Lung microvascular endothelial cell (primary cell): ENCODE data around the gene TRERF1. TPM values are rescaled to one million over a fixed set of nuclear protein-coding genes. Genes with fewer than 3 reads are reported as not detected.
A peak's percentile ranks its signal among the peaks of the same experiment; 100 is the strongest.
"Not testable (repeated sequence)": the region's sequence is repeated elsewhere in the genome, so short reads cannot be mapped to it uniquely, and the experiment has no call there.

Experiments used
- DNase-seq, 2 donors: peaks; one replicate each; pipeline versions ENCODE4 v3.0.0 to v3.0.0-alpha.2; 2010; ENCODE audit warnings: low read depth in 2 of 2
- total RNA-seq: library from RNA; depleted of rRNA; stranded (reverse); fragments of >200 nt; gene quantifications from 2 replicates; pipeline ENCODE4 v1.2.1, GENCODE V29; 2014

TRERF1 gene, protein sequence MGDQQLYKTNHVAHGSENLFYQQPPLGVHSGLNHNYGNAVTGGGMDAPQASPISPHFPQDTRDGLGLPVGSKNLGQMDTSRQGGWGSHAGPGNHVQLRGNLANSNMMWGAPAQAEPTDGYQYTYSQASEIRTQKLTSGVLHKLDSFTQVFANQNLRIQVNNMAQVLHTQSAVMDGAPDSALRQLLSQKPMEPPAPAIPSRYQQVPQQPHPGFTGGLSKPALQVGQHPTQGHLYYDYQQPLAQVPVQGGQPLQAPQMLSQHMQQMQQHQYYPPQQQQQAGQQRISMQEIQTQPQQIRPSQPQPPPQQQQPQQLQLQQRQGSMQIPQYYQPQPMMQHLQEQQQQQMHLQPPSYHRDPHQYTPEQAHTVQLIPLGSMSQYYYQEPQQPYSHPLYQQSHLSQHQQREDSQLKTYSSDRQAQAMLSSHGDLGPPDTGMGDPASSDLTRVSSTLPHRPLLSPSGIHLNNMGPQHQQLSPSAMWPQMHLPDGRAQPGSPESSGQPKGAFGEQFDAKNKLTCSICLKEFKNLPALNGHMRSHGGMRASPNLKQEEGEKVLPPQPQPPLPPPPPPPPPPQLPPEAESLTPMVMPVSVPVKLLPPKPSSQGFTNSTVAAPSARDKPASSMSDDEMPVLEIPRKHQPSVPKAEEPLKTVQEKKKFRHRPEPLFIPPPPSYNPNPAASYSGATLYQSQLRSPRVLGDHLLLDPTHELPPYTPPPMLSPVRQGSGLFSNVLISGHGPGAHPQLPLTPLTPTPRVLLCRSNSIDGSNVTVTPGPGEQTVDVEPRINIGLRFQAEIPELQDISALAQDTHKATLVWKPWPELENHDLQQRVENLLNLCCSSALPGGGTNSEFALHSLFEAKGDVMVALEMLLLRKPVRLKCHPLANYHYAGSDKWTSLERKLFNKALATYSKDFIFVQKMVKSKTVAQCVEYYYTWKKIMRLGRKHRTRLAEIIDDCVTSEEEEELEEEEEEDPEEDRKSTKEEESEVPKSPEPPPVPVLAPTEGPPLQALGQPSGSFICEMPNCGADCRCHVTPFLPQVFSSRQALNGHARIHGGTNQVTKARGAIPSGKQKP (N-terminal part only)
- total RNA-seq: not detected in 2 replicates

DNA sequence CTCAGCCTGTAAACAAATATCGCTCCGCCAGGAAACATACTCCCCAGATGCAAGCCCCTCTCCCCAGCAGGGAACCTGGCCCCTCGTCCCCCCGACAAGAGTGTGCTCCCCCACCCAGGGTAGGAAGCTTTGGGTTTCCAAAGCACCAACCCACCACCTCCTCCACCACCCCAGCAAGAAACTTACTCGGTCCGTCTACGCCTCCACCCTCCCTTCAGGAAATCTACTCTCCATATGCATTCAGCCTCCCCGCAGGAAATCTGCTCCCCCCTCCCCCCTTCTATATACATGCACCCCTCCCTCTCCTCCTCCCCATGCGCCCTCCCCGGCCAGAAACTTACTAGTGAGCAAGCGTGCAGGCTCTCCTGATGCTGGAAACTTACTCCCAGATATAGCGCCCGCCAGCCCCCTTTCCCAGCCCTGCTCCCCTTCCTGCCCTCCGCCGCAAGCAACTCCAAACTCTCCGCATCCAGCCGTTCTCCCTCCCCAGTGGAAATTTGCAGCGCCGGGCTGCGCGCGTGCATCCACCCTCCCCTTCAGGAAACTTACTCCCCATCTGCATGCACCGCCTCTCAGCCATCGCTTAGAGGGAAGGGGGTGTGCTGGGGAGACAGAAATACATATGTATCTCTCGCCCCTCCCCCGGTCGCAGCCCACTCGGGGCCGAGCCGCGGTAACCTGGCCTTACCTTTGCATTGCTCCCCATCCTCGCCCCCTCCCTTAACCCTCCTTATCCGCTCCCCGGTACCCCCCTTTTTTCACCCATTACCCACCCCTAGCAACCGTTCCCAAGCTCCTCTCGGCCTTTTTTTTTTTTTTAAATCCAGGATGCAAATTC is at the start of gene TRERF1:
Gene TRERF1, minus strand, starts transcription at position 594 of the 838 bp plus-strand sequence. CDS start 182,336 bp downstream, outside the sequence.
- DNase-seq: peak; percentile 7 to 66

DNA sequence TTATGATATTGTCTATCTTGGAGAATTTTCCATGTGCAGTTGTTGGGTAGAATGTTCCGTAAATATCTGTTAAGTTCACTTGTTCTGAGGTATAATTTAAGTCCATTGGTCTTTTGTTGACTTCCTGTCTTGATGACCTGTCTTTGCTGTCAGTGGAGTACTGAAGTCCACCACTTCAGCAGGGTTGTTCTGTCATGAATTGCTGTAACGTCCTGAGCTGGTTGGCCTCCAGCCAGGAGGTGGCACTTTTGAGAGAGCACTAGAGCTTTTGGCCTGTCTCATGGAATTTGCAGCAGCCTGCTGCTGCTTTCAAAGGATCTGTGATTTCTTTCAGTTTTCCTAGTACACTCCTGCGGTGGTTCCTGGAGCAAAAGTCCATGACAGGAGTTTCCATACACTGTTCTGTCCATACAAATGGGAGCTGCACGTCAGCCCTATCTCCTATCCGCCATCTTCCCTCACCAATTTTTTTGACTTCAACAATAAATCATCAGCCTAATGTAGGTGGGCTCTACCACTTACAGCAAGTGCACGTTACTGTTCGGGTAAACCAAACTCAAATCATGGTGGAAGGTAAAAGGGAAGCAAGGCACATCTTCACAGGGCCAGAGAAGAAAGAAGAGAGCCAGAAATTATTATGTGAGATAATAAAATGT is 46.9 kb upstream of the TRERF1 start:
- DNase-seq: no peak

DNA sequence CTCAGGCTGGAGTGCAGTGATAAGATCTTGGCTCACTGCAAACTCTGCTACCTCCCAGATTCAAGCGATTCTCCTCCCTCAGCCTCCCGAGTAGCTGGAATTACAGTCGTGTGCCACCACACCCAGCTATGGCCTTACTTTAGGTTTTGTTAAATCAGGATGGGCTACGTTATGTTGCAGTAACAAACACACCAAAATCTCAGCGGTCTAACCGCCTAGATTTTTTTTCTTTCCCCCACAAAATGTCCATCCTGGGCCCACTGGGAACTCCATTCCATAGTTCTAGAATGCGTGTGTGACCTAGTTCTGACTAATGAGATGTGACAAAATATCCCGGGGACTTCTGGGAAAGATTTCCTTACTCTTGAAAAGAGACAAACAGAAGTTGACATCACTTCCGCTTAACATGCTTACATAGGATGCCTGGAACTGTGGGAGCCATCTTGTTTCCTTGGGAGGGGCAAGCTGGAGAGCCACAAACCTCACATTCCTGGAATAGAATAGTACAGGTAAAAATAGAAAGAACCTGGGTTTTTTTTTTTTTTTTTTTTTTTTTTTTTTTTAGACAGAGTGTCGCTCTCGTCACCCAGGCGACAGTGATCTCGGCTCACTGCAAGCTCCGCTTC is 42.3 kb upstream of the TRERF1 start:
- no peak for DNase-seq

DNA sequence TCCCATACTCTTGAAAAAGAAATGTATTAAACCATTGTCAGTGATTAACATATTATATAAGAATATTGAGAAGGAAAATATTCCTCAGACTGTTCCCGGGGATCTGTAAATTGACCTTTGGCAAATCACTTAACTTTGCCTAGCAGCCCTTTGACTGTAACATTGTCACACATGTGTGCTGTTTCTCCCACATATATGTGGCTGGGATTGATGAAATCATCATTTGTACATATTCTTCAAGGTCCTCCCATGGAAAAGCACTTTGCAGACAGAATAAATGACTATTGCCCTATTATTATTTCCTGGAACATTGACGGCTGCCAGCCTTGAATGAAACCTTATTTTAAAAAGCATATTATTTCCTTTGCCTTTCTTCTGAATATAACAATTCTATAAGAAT is 36.4 kb upstream of the TRERF1 start:
- DNase-seq: no peak

DNA sequence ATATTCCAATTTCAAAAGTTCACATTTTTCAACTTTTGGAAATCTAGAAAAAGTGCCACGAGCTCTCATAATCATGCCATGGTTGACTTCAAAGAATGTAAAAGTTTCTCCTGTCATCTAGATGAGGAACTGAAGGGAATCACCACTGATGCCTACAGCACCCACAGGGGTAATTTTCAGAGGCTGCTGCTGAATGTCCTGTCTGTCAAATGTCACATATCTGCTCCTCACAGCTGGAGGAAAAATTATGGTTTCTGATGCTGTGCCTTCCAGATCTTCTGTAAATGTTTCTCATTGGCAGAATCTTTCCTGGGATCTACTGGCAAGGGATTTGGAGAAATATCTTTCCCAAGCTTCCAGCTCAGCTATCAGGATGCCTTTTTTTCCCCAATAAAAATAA is 32.5 kb upstream of the TRERF1 start:
- DNase-seq: no peak

DNA sequence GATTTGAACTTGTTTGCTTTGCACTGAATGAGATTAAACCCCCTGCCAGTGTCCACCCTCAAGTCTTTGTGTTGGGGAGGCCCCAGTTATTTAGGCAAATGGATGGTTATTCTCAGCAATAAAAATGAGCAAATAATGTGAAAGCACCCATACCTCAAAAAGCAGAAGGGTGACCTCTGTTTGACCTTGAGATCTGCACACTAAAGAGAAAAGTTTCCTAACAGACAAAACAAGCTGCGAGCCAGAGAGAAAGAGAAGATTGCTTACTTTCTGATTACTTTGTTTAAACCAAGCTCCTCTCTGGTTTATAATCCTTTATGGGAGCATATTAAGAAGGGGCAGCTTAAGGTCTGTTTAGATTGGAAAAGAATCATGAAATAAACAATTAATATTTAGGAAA is 30.4 kb upstream of the TRERF1 start:
- DNase-seq: no peak

DNA sequence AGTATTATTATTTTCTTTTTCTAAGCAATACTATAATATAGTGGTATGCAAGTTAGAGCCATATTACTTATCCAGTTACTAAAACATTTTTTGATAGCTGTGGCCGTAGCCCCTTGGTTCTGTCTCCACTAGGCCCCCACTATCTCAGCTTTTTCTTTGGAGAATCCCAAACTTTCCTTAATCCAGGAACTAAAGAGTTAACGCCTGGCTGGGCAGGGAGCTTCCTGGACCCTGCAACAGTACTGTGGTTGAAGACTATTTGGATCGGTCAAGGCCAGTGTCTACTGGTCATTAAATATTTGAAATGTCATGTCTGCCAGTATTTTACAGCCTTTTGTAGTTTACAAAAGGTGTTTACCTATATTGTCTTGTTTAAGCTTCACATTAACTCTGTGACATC is 20.0 kb upstream of the TRERF1 start:
- DNase-seq: no peak

DNA sequence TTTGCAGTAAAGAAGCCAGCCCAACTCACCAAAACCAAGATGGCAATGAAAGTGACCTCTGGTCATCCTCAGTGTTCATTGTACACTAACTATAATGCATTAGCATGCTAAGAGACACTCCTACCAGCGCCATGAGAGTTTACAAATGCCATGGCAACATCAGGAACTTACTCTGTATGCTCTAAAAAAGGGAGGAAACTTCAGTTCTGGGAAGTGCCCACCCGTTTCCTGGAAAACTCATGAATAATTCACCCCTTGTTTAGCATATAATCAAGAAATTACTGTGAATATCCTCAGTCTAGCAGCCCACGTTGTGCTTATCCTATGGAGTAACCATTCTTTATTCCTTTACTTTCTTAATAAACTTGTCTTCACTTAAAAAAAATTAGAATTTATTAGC is 19.4 kb upstream of the TRERF1 start:
- no peak for DNase-seq

DNA sequence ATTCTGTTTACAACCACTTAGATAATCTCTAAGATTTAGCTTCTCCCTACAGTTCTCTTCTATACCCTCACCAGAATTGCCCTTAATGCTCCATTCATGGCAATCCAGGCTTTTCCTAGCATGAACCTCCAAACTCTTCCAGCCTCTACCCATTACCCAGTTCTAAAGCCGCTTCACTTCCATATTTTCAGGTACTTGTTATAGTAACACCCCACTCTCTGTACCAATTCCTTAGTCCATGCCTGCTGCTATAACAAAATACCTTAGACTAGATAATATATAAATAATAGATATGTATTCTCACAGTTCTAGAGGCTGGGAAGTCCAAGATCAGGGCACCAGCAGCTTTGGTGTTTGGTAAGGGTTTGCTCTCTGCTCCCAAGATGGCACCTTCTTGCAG is 16.5 kb upstream of the TRERF1 start:
- DNase-seq: no peak

DNA sequence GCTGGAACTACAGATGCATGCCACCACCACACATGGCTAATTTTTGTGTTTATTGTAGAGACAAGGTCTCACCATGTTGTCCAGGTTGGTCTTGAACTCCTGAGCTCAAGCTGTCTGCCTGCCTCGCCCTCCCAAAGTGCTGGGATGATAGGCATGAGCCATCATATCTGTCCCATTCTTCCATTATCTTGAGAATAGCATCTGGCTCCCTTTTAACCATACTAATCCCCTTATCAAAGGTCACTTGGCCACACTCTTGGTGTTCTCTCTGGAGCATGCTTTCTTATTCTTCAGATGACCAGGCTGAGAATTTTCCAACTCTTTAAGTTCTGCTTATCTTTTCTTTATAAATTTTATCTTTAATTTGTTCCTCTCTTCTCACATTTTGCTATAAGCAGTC is 15.9 kb upstream of the TRERF1 start:
- no peak for DNase-seq

DNA sequence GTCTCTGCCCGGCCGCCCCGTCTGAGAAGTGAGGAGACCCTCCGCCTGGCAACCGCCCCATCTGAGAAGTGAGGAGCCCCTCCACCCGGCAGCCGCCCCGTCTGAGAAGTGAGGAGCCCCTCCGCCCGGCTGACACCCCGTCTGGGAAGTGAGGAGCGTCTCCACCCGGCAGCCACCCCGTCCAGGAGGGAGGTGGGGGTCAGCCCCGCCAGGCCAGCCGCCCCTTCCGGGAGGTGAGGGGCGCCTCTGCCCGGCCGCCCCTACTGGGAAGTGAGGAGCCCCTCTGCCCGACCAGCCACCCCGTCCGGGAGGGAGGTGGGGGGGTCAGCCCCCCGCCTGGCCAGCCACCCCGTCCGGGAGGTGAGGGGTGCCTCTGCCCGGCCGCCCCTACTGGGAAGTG is 14.7 kb upstream of the TRERF1 start:
- not testable (repeated sequence) for DNase-seq

DNA sequence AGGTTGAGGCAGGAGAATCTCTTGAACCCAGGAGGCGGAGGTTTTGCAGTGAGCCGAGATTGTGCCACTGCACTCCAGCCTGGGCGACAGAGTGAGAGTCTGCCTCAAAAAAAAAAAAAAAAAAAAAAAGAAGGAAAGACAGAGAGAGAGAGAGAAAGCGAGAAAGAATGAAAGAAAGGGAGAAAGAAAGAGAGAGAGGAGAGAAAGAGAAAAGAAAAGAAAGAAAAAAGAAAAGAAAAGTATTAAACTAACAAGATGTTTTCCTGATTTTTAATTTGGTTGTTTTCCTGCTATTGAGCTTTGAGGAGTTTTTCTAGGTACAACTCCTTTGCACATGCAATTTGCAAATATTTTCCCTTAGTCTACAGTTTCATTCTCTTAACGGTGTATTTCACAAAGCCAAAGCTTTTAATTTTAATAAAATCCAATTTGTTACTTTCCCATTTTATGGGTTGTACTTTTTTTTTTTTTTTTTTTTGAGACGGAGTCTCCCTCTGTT is 10.8 kb upstream of the TRERF1 start:
- DNase-seq: no peak

DNA sequence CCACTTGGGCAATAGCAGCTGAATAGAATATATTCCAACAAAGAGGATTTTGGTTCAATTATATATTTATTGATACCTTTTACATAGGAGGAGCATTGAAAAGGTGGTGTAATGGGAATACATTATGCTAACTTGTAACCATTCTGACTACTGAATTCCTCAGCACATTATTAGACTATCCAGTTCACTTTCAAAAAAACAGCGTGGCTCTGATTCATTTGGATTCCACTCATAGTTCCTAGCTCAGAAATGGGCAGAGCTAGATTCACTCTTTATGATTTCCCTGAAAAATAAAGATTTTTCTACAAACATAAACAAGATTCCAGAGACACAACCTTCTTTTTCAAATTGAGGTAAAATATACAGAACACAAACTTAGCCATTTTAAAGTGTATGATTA is 9.2 kb upstream of the TRERF1 start:
- no peak for DNase-seq

DNA sequence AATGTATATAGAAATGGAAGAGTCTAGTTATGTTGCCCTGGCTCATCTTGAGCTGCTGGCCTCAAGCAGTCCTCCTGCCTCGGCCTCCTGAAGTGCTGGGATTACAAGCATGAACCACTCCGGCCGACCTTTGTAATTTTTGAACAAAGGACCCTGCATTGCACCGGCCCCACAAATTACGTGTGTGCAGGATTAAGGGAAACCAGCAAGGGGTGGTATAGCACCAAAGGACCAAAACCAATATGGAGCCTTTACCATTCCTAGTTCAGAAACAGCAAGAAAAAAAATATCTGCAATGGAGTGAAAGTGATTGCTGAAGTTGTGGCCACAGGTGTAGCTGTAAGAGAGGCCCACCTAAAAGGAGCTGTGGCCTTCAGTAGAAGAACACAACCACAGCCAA is 8.2 kb upstream of the TRERF1 start:
- DNase-seq: no peak

DNA sequence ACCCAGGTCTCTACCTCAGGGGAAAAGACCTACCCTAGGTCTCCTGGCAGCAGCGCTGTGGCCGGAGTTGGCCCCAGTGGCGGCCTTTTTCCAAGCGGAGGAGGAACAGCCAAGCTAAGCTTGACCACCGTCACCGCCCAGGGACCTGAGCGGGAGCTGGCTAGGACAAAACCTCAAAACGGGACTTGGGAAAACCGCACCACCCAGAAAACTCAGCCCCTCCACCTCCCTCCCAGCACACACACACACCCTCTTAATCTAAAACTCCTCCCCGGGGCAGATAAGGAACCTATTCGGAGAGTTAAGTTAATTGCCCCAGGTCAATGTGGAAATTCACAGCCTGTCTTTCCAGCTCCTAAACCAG is 2.7 kb upstream of the TRERF1 start:
- no peak for DNase-seq

DNA sequence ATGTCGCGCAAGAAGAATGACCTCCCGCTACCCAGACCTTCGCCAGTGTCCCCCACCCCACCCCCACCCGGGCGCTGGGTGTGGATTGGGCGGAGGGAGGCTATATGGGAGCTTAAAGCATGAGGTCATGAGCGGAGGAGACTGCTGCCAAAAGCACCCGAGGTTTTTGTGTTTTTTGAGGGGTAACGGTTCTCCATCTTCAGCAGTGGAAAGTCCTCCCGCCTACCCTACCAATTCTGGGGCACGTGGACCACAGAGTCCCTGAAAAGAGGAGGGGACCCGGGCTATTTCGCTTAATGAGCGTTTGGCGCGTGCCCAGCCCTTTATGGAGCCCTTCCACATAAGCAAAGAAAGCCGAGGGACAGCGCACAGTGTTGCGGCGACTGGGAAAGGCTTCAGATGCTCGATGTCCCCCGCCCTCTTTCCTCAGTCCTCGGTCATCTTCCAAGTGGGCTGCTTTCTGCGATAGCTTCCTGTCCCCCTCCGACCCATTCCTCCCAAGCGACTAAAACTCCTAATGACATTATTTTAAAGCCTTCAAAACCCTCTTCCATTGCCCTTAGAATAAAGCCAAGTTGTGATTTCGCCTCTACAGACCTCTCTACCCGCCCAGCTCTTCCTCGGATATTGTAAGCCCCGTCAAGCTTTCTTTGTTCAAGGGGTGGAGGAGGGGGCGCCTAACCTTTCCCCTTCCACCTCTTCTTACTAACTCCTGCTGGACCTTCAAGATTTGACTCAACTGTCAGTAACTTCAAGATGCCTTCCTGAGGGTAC is 2.1 kb upstream of the TRERF1 start:
- DNase-seq: peak; percentile 12 to 31

DNA sequence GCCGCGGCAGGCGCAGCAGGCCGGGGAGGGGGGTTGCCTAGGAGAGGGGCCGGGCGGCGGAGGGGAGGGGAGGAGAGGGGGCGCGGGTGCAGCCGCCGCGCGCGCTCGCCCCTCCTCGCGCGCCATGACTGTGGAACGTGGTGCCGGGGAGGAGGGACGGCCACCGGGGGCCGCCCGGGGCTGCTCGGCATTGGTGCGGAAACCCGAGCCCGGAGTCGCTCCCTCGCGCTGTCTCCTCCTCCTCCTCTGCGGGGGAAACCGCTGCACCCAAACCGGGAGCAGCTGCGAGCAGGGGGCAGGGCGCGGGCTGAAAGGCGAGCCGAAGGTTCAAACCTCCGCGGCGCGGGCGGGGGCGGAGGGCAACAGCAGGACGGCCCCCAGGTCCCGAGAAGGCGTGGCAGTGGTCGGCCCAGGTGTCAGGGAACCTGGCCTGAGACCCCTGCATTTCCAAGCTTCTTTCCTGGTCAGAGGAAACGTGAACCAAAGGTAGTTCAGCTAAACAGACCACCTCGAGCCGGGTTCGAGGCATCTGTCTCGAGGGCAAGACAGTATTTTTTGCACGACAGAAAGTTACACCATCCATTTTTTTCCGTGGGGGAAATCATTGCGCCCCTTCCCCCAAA is 1.4 kb upstream of the TRERF1 start:
- DNase-seq: peak; percentile 42 to 77

DNA sequence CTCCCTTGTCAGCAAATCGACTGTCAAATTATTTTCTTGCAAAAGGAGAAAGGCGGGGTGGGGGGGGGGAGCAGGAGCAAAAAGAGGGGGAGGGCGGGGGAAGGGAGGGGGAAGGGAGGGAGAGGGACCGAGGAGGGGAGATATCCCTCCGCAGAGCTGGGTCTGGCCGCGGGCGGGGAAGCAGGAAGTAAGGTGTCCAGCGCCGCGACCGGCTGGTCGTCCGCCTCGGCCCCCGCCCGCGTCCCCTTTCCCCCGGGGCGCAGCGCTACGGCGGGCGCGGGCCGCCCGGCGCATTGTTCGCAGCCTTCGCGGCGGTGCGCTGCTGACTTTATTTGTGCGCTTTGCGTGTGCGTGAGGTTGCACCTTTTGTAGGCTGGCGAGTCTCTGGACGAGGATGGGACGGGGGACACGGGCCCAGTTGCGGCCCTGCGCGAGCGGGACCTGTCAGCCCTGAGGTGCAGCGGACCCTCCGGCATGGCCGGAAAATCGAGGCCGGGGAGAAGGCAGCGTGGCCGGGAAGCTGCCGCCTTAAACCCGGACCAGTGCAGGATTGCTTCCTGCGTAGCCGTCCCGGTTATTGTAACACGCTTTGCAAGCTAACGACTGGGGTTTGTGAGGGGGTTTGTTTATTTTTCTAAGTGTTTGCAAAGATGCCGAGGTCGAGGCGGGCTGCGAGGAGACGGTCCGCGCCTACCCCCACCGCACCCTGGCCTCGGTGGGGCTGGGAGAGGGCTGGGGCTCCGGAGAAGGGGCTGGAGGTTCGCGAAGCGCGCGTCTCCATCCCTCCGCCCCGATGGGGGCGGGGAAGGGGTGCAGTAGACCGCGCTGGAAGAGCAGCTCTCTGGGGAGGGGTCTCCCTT is 675 bp upstream of the TRERF1 start:
- peak; percentile 41 to 66 for DNase-seq
